NCI-H1694 (cell line): ENCODE results near the gene RAG2.

Experiments used
- DNase-seq: peaks from one replicate; lab custom pipeline; 2025; lab: John Stamatoyannopoulos, UW

Gene RAG2

GRCh38 chr11:36598051-36598450, at the start of gene RAG2:
Gene RAG2 (minus strand): TSS chr11:36598236. CDS start chr11:36594168, 4,068 bp downstream.
- no peak for DNase-seq

- DNase-seq, result no peak
These were observed 40.5 kb upstream of the RAG2 start for GRCh38 chr11:36638556-36638955.

GRCh38 chr11:36635066-36635862, 37.2 kb upstream of the RAG2 start:
- DNase-seq, result no peak

GRCh38 chr11:36631774-36632173, 33.7 kb upstream of the RAG2 start:
- DNase-seq, result no peak

- no peak for DNase-seq
These were observed 30.8 kb upstream of the RAG2 start for GRCh38 chr11:36628765-36629244.

- no peak for DNase-seq
These were observed 30.1 kb upstream of the RAG2 start for GRCh38 chr11:36628141-36628540.

GRCh38 chr11:36627471-36627870, 29.4 kb upstream of the RAG2 start:
- no peak for DNase-seq

GRCh38 chr11:36627006-36627405, 29.0 kb upstream of the RAG2 start:
- no peak for DNase-seq

- DNase-seq, result no peak
These were observed 25.5 kb upstream of the RAG2 start for GRCh38 chr11:36623494-36623893.

- DNase-seq, result peak; percentile 0
These were observed 24.5 kb upstream of the RAG2 start for GRCh38 chr11:36622431-36623136.

GRCh38 chr11:36620246-36620645, 22.2 kb upstream of the RAG2 start:
- no peak for DNase-seq

GRCh38 chr11:36619502-36619901, 21.5 kb upstream of the RAG2 start:
- DNase-seq, result no peak

- no peak for DNase-seq
These were observed 20.5 kb upstream of the RAG2 start for GRCh38 chr11:36618363-36619047.

GRCh38 chr11:36617543-36618362, 19.7 kb upstream of the RAG2 start:
- no peak for DNase-seq

- no peak for DNase-seq
These were observed 17.8 kb upstream of the RAG2 start for GRCh38 chr11:36615826-36616225.

GRCh38 chr11:36609383-36609782, 11.3 kb upstream of the RAG2 start:
- DNase-seq, result no peak

GRCh38 chr11:36608491-36609199, 10.6 kb upstream of the RAG2 start:
- no peak for DNase-seq

- DNase-seq, result no peak
These were observed 7.5 kb upstream of the RAG2 start for GRCh38 chr11:36605221-36606216.

- no peak for DNase-seq
These were observed 4.1 kb upstream of the RAG2 start for GRCh38 chr11:36602135-36602534.

- no peak for DNase-seq
These were observed 3.1 kb upstream of the RAG2 start for GRCh38 chr11:36601155-36601554.
